ENCODE measurements around the gene TP53BP2.

GRCh38 chr1:223824712-223825111 is 21.0 kb downstream of the TP53BP2 start:
- TF ChIP-seq CTCF (IDR thresholded peaks at IDR 0.05; ENCODE audit: low read depth, low read length, missing input control) (no peak), MAX (IDR thresholded peaks at IDR 0.05) (no peak), REST (IDR thresholded peaks at IDR 0.05) (no peak), EGR1 (IDR thresholded peaks at IDR 0.05; ENCODE audit: low read depth in 2 of 2) (no peak)

All from liver (tissue), 3 donors.